CD14-positive monocyte (primary cell): ENCODE results near the gene POLD4. TPM values are rescaled to one million over a fixed set of nuclear protein-coding genes. Genes with fewer than 3 reads are reported as not detected.

Experiments used
- DNase-seq, 3 donors: peaks; one replicate each; pipeline ENCODE4 v3.0.0-alpha.2; 2011 to 2022
- H2AFZ ChIP-seq: 2 replicates; pipeline ENCODE4 v1.6.0; 2012; ENCODE audit warnings: mild to moderate bottlenecking, low read depth, low read length, inconsistent platforms; ENCODE audit not compliant: insufficient read depth, poor library complexity, severe bottlenecking
- H3K27ac ChIP-seq, 2 donors: 1 replicate in 1 of 2; 2 replicates in 1 of 2; pipeline ENCODE4 v1.5.1; 2012 to 2013; ENCODE audit warnings: low read length in 2 of 2, control low read depth in 1 of 2, inconsistent platforms in 1 of 2, low read depth in 1 of 2, mild to moderate bottlenecking in 1 of 2
- H3K27me3 ChIP-seq, 2 donors: one replicate each; pipeline versions ENCODE4 v1.6.0 to v1.6.1; 2011 to 2013; ENCODE audit warnings: low read length in 2 of 2; ENCODE audit not compliant: control insufficient read depth in 2 of 2, insufficient read depth in 2 of 2
- H3K36me3 ChIP-seq, 2 donors: replicated peaks in 1 of 2; 1 replicate in 1 of 2; 2 replicates in 1 of 2; pipeline versions ENCODE4 v1.5.1 to v1.6.1; 2012 to 2013; ENCODE audit warnings: low read length in 2 of 2, control low read depth in 1 of 2, inconsistent platforms in 1 of 2, mild to moderate bottlenecking in 1 of 2; ENCODE audit not compliant: insufficient read depth in 2 of 2, control insufficient read depth in 1 of 2
- H3K4me1 ChIP-seq, 2 donors: 1 replicate in 1 of 2; 2 replicates in 1 of 2; pipeline versions ENCODE4 v1.5.1 to v1.6.1; 2012 to 2013; ENCODE audit warnings: low read length in 2 of 2, control low read depth in 1 of 2, inconsistent platforms in 1 of 2, mild to moderate bottlenecking in 1 of 2, moderate library complexity in 1 of 2; ENCODE audit not compliant: insufficient read depth in 2 of 2, control insufficient read depth in 1 of 2
- H3K4me2 ChIP-seq: replicated peaks from 2 replicates; pipeline ENCODE3; 2012; ENCODE audit warnings: low read length, moderate library complexity, mild to moderate bottlenecking; ENCODE audit not compliant: poor library complexity, severe bottlenecking; ENCODE audit errors: extremely low read depth
- H3K4me3 ChIP-seq, 3 experiments: fragments of 200-600 bp in 1 of 3; sonication (generic) in 1 of 3; replicated peaks in 1 of 3; 1 replicate in 2 of 3; 2 replicates in 1 of 3; pipeline ENCODE4 v1.5.1; 2011 to 2013; ENCODE audit warnings: low read length in 3 of 3, mild to moderate bottlenecking in 3 of 3, control low read depth in 2 of 3, low read depth in 2 of 3, inconsistent platforms in 1 of 3, moderate library complexity in 1 of 3
- H3K79me2 ChIP-seq: 2 replicates; pipeline ENCODE4 v1.6.0; 2012; ENCODE audit warnings: mild to moderate bottlenecking, control low read depth, inconsistent platforms, low read length, moderate library complexity; ENCODE audit not compliant: insufficient read depth
- H3K9ac ChIP-seq: 2 replicates; pipeline ENCODE4 v1.6.0; 2017; ENCODE audit warnings: low read length, mild to moderate bottlenecking; ENCODE audit not compliant: insufficient read depth, poor library complexity, severe bottlenecking
- H3K9me3 ChIP-seq, 2 donors: replicated peaks in 1 of 2; 1 replicate in 1 of 2; 2 replicates in 1 of 2; pipeline versions ENCODE4 v1.5.1 to v1.6.1; 2012 to 2013; ENCODE audit warnings: low read length in 2 of 2, control low read depth in 1 of 2; ENCODE audit not compliant: control insufficient read depth in 1 of 2, insufficient read depth in 1 of 2
- H4K20me1 ChIP-seq: 2 replicates; pipeline ENCODE4 v1.6.0; 2012; ENCODE audit warnings: mild to moderate bottlenecking, low read length, control low read depth, moderate library complexity; ENCODE audit not compliant: insufficient read depth
- H3K27ac Mint-ChIP-seq, 7 donors: one replicate each; pipeline ENCODE4 v1.8.0; 2020; ENCODE audit warnings: mild to moderate bottlenecking in 7 of 7, mixed read lengths in 7 of 7, moderate library complexity in 6 of 7, inconsistent platforms in 2 of 7
- H3K27me3 Mint-ChIP-seq, 3 donors: one replicate each; pipeline ENCODE4 v1.8.0; 2021 to 2022; ENCODE audit warnings: low read depth in 3 of 3, mild to moderate bottlenecking in 3 of 3, mixed read lengths in 3 of 3, moderate library complexity in 3 of 3, inconsistent platforms in 1 of 3
- H3K36me3 Mint-ChIP-seq, 2 donors: one replicate each; pipeline ENCODE4 v1.8.0; 2020; ENCODE audit warnings: mixed read lengths in 2 of 2, inconsistent platforms in 1 of 2, mild to moderate bottlenecking in 1 of 2
- H3K4me1 Mint-ChIP-seq: one replicate; pipeline ENCODE4 v1.8.0; 2020; ENCODE audit warnings: mild to moderate bottlenecking, mixed read lengths
- H3K4me3 Mint-ChIP-seq, 2 donors: one replicate each; pipeline ENCODE4 v1.8.0; 2020; ENCODE audit warnings: mild to moderate bottlenecking in 2 of 2, mixed read lengths in 2 of 2, moderate library complexity in 1 of 2
- H3K9me3 Mint-ChIP-seq, 7 donors: one replicate each; pipeline ENCODE4 v1.8.0; 2020 to 2022; ENCODE audit warnings: mixed read lengths in 7 of 7, mild to moderate bottlenecking in 6 of 7, moderate library complexity in 6 of 7, inconsistent platforms in 2 of 7
- WGBS: methylation state at CpG from one replicate; pipeline ENCODE4 v1.1.5; 2013; ENCODE audit warnings: missing lambda C conversion rate; ENCODE audit not compliant: insufficient coverage; 5-methylcytosine and 5-hydroxymethylcytosine counted together
- intact Hi-C, 2 donors: fragments of 100-400 bp; cut with micrococcal nuclease; formaldehyde crosslinking; loops; one replicate each; pipeline versions ENCODE4 v1.15.0 to v1.15.1; 2023
- polyA plus RNA-seq, 3 donors: library from polyadenylated mRNA; depleted of rRNA in 1 of 3; unstranded in 2 of 3; stranded (reverse) in 1 of 3; fragments of 300-500 nt in 2 of 3; fragments of >200 nt in 1 of 3; fragmentation: Illumina TruSeq in 2 of 3; gene quantifications; 1 replicate in 2 of 3; 2 replicates in 1 of 3; pipeline ENCODE4 v1.2.3, GENCODE V29; 2012 to 2021
- TF ChIP-seq, protein P1 (sequence below): fragments of 200-600 bp; IDR thresholded peaks from one replicate; pipeline ENCODE4 v1.8.0; 2022; ENCODE audit warnings: antibody characterized with exemption, mild to moderate bottlenecking

POLD4 gene
- polyA plus RNA-seq, 3 donors: 157 to 205 (median 176) TPM

DNA sequence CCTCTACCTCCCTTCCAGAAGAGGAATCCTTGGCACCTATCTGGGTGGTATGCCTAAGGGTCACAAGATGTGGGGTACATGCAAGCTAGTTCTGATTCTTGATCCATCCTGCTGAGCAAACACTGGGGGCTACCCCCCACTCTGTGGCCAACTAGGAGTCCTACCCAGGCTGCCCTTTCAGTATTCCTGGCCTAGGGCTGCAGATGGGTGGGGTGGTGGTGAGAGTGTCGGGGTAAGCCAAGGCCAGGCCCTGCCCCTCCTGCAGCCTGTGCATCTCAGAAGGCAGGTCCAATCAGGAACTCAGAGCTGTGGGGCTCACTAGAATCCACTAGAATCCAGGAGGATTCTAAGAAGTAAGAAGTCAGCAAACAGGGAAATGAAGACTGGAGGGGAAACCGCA is 39.1 kb downstream of the POLD4 start:
- Histone ChIP-seq H3K4me1 (peaks cover 43 to 49% of the 10 kb centered on the region in 2 donors), H4K20me1 (peaks cover 4% of the 10 kb centered on the region), H3K9me3 (no peaks in the 10 kb centered on the region), H3K9ac (no peak overlapping the region), H3K27ac (no peak overlapping the region), H3K36me3 (peaks cover 24 to 26% of the 10 kb centered on the region in 2 donors), H3K79me2 (no peaks in the 10 kb centered on the region), H3K4me2 (no peak overlapping the region), H3K4me3 (no peak overlapping the region), H3K27me3 (peaks cover 0 to 4% of the 10 kb centered on the region in 2 donors), H2AFZ (no peak overlapping the region)
- no peak for DNase-seq
- H3K4me1 Mint-ChIP-seq: peaks cover 40% of the 10 kb centered on the region
- peaks cover 4 to 15% (median 12%) of the 10 kb centered on the region in 3 donors for H3K27me3 Mint-ChIP-seq
- peaks cover 22 to 27% of the 10 kb centered on the region in 2 donors for H3K36me3 Mint-ChIP-seq
- no peaks in the 10 kb centered on the region for H3K9me3 Mint-ChIP-seq
- intact Hi-C loops: no loop called here
- peak overlapping the region in 1 of 2 donors; percentile 20 for H3K4me3 Mint-ChIP-seq
- no CpG with 5 or more reads among the region's 2 CpGs for WGBS
- H3K27ac Mint-ChIP-seq: no peak overlapping the region
- TF ChIP-seq, protein P1, sequence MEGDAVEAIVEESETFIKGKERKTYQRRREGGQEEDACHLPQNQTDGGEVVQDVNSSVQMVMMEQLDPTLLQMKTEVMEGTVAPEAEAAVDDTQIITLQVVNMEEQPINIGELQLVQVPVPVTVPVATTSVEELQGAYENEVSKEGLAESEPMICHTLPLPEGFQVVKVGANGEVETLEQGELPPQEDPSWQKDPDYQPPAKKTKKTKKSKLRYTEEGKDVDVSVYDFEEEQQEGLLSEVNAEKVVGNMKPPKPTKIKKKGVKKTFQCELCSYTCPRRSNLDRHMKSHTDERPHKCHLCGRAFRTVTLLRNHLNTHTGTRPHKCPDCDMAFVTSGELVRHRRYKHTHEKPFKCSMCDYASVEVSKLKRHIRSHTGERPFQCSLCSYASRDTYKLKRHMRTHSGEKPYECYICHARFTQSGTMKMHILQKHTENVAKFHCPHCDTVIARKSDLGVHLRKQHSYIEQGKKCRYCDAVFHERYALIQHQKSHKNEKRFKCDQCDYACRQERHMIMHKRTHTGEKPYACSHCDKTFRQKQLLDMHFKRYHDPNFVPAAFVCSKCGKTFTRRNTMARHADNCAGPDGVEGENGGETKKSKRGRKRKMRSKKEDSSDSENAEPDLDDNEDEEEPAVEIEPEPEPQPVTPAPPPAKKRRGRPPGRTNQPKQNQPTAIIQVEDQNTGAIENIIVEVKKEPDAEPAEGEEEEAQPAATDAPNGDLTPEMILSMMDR: no peak

DNA sequence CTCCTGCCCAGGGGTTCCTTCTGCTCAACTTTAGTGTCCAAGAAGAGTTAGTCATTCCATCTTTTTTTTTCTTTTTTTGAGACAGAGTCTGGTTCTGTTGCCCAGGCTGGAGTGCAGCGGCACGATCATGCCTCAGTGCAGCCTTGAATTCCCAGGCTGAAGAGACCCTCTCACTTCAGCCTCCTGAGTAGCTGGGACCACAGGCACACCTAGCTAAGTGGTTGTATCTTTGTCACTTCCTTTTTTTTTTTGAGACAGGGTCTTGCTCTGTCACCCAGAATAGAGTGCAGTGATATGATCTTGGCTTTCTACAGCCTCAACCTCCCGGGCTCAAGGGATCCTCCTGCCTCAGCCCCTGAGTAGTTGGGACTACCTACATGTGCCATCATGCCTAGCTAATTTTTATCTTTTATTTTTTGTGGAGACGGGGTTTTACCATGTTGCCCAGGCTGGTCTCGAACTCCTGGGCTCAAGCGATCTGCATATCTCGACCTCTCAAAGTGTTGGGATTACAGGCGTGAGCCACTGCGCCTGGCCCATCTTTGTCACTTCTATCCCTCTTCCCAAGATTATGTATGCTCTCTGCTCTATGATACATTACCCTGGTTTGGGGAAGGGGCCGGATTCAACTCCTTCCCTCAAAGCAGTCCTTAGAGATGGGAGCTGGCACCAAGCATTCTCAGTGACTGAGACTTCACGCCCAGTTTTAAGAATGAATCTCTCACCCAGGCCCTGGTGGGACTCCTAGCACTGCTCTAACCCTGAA is 40.0 kb downstream of the POLD4 start:
- peaks cover 0 to 2% of the 10 kb centered on the region in 2 donors for H3K27me3 ChIP-seq
- Mint-ChIP-seq H3K4me3 (no peak overlapping the region), H3K27ac (peak overlapping the region in 5 of 7 donors; percentile 6 to 86 (median 56)), H3K4me1 (peaks cover 36% of the 10 kb centered on the region), H3K36me3 (peaks cover 27 to 36% of the 10 kb centered on the region in 2 donors), H3K27me3 (peaks cover 2 to 7% (median 4%) of the 10 kb centered on the region in 3 donors), H3K9me3 (no peaks in the 10 kb centered on the region)
- peak in 1 of 3 donors; percentile 14 for DNase-seq
- intact Hi-C loops: no loop called here
- TF ChIP-seq, protein P1: no peak
- 95% methylated on average over 8 of the region's 11 CpGs for WGBS
- H3K4me3 ChIP-seq: peak overlapping the region in 1 of 3 experiments; percentile 6
- H3K36me3 ChIP-seq: peaks cover 33 to 35% of the 10 kb centered on the region in 2 donors
- no peak overlapping the region for H3K9ac ChIP-seq
- peak overlapping the region; percentile 16 to 40 for H3K27ac ChIP-seq
- H3K4me1 ChIP-seq: peaks cover 42 to 47% of the 10 kb centered on the region in 2 donors
- H3K9me3 ChIP-seq: no peaks in the 10 kb centered on the region
- peak overlapping the region; percentile 14 for H3K4me2 ChIP-seq
- no peaks in the 10 kb centered on the region for H3K79me2 ChIP-seq
- H4K20me1 ChIP-seq: peaks cover 7% of the 10 kb centered on the region
- H2AFZ ChIP-seq: no peak overlapping the region
